GM10248 (cell line): ENCODE data around the gene SUN5.
A peak's percentile ranks its signal among the peaks of the same experiment; 100 is the strongest.
"Not testable (repeated sequence)": the region's sequence is repeated elsewhere in the genome, so short reads cannot be mapped to it uniquely, and the experiment has no call there.

Experiments
- CTCF ChIA-PET: fragments of 300-600 bp; sonication (Branson Sonifier 250); formaldehyde crosslinking; extraction: SDS; loops from one replicate; lab custom pipeline; 2021; ENCODE audit warnings: antibody characterized with exemption; lab: Yijun Ruan, JAX
- POLR2A ChIA-PET: fragments of 350-650 bp; sonication (Branson Sonifier 250); formaldehyde crosslinking; extraction: SDS; loops from one replicate; lab custom pipeline; 2020; ENCODE audit warnings: antibody characterized with exemption; lab: Yijun Ruan, JAX
- DNase-seq: peaks from one replicate; pipeline ENCODE4 v3.0.0; 2012; ENCODE audit errors: extremely low spot score
- CTCF ChIP-seq: IDR thresholded peaks from 2 replicates; pipeline ENCODE4 v1.5.1; 2012; ENCODE audit warnings: mild to moderate bottlenecking, low read depth; ENCODE audit errors: extremely low read depth, missing control alignments, control extremely low read depth

SUN5 gene

GRCh38 chr20:32965581-32966373, 38.5 kb downstream of the SUN5 start:
- ChIA-PET POLR2A (no interaction called here), CTCF (interaction anchor here (1.0 to 2.0 kb wide), 3 partner anchors 8 to 11 kb away, joined by 4 to 6 read pairs (median 4); no protein-coding TSS in a partner anchor)

GRCh38 chr20:32965115-32965514, 39.1 kb downstream of the SUN5 start:
- ChIA-PET POLR2A (no interaction called here), CTCF (interaction anchor here (1.0 kb wide), 1 partner anchor 11 kb away, joined by 4 read pairs; no protein-coding TSS in a partner anchor)
- no peak for TF ChIP-seq CTCF
- DNase-seq, result peak; percentile 4

More at GRCh38 chr20:32965581-32966373, 38.5 kb downstream of the SUN5 start:
- peak; percentile 9 for DNase-seq
- TF ChIP-seq CTCF, result no peak

GRCh38 chr20:32964575-32964974, 39.7 kb downstream of the SUN5 start:
- POLR2A ChIA-PET, result no interaction called here
- no peak for DNase-seq
- CTCF ChIA-PET, result interaction anchor here (1.0 kb wide), 1 partner anchor 11 kb away, joined by 4 read pairs; no protein-coding TSS in a partner anchor
- no peak for TF ChIP-seq CTCF

- no peak for TF ChIP-seq CTCF
- POLR2A ChIA-PET, result no interaction called here
- DNase-seq, result peak; percentile 5
- CTCF ChIA-PET, result no interaction called here
Measured at GRCh38 chr20:32963176-32963575, 41.1 kb downstream of the SUN5 start.

- POLR2A ChIA-PET, CTCF ChIA-PET: not testable (repeated sequence)
- DNase-seq, result peak; percentile 4
Measured at GRCh38 chr20:32962646-32963045, 41.6 kb downstream of the SUN5 start.

- CTCF ChIA-PET, result no interaction called here
- DNase-seq, result peak; percentile 6
- TF ChIP-seq CTCF, result no peak
- POLR2A ChIA-PET, result no interaction called here
Measured at GRCh38 chr20:32962053-32962452, 42.2 kb downstream of the SUN5 start.
